Brain microvascular endothelial cell (primary cell): ENCODE measurements around the gene COL23A1.

ENCODE experiments used
- DNase-seq: peaks from one replicate; pipeline ENCODE4 v3.0.0-alpha.2; 2020
- H3K27ac ChIP-seq: fragments of 250-450 bp; sonication (Bioruptor Pico); 2 replicates; pipeline ENCODE4 v1.5.1; 2020; ENCODE audit warnings: mild to moderate bottlenecking, moderate library complexity
- H3K27me3 ChIP-seq: fragments of 250-450 bp; sonication (Bioruptor Pico); replicated peaks from 2 replicates; pipeline ENCODE4 v1.5.1; 2020; ENCODE audit warnings: mild to moderate bottlenecking
- H3K36me3 ChIP-seq: fragments of 250-450 bp; sonication (Bioruptor Pico); replicated peaks from 2 replicates; pipeline ENCODE4 v1.5.1; 2020; ENCODE audit warnings: mild to moderate bottlenecking
- H3K4me3 ChIP-seq: 2 replicates; pipeline ENCODE4 v1.5.1; 2011; ENCODE audit warnings: low read depth, mild to moderate bottlenecking, control low read depth, low read length, moderate library complexity
- in situ Hi-C: cut with HindIII; loops from 2 replicates; pipeline ENCODE4 v1.10.0; 2017; ENCODE audit warnings: low sequenced_read_pairs, low pct_ligation_motif_present
- TF ChIP-seq, protein P1 (sequence below): IDR thresholded peaks from 2 replicates; pipeline ENCODE4 v1.5.1; 2011; ENCODE audit warnings: low read depth, mild to moderate bottlenecking, moderate library complexity, low read length, control low read depth, inconsistent platforms; ENCODE audit errors: missing control alignments

The COL23A1 gene

DNA sequence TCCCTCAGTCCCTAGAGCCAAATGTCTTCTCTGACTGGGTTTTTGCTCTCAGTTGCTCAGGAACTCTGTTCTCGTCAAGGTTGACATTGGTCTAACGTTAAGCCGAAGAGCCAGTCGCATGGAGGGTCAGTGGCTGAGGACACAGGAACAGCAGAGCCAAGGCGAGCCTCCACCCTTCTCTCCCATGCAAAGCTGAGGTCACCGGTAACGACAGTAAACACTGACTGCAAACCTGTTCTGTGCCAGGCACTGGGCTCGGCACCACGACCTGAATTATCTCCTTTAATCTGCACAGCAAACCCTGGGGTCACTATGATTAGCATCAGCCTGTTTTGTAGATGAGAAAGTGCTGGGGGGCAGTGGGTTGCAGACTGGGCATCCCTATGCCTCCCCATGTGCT, 171.0 kb downstream of the COL23A1 start:
- Histone ChIP-seq H3K4me3 (no peak overlapping the region), H3K27me3 (no peaks in the 10 kb centered on the region), H3K27ac (no peak overlapping the region), H3K36me3 (no peaks in the 10 kb centered on the region)
- no peak for DNase-seq
- in situ Hi-C loops: no loop called here
- TF ChIP-seq, protein P1, sequence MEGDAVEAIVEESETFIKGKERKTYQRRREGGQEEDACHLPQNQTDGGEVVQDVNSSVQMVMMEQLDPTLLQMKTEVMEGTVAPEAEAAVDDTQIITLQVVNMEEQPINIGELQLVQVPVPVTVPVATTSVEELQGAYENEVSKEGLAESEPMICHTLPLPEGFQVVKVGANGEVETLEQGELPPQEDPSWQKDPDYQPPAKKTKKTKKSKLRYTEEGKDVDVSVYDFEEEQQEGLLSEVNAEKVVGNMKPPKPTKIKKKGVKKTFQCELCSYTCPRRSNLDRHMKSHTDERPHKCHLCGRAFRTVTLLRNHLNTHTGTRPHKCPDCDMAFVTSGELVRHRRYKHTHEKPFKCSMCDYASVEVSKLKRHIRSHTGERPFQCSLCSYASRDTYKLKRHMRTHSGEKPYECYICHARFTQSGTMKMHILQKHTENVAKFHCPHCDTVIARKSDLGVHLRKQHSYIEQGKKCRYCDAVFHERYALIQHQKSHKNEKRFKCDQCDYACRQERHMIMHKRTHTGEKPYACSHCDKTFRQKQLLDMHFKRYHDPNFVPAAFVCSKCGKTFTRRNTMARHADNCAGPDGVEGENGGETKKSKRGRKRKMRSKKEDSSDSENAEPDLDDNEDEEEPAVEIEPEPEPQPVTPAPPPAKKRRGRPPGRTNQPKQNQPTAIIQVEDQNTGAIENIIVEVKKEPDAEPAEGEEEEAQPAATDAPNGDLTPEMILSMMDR: no peak

DNA sequence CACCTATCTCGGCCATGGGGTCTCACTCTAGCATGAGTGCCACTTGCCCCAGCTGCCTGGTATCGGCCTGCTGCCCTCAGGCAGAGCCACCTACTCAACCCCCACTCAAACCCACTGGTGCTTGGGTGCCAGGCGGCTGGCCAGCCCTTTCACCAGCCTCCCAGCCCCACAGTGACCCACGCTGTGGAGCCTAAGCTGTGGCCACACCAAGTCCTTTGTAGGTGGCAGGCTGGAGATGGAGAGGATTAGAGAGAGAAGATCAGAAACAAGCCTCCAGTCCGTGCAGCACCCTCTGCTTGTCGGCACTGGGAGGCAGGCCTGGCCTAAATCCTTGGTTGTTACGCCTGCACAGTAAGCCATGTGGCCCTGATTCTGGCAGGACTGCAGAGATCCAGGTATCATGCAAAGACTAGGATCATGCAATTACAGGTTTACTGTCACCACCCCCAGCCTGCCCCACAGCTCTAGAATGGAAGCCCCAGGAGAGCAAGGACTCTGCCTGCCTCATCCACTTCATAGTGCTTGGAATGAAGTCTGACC, 171.7 kb downstream of the COL23A1 start:
- no peaks in the 10 kb centered on the region for H3K27me3 ChIP-seq
- H3K36me3 ChIP-seq: no peaks in the 10 kb centered on the region
- H3K4me3 ChIP-seq: no peak overlapping the region
- DNase-seq: no peak
- in situ Hi-C loops: no loop called here
- TF ChIP-seq, protein P1: no peak
- H3K27ac ChIP-seq: no peak overlapping the region

DNA sequence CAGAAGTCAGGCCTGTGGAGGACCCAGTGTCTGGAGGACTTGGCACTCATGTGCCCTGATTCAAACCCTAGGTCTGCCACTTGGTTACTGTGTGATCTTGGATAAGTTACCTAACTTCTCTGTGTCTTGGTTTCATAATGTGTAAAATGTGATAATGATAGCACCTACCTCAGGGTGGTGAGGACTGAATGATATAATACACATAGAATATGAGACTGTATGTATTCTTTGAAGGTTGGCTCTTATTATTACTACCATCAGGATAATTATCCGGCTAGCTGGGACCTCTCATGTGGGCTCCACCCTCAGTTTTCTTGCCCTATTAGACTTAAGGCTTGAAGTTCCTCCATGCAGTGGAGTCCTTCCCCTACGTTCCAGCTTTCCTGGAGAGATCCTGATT, 172.2 kb downstream of the COL23A1 start:
- Histone ChIP-seq H3K27me3 (no peaks in the 10 kb centered on the region), H3K4me3 (no peak overlapping the region), H3K36me3 (no peaks in the 10 kb centered on the region), H3K27ac (no peak overlapping the region)
- no peak for DNase-seq
- TF ChIP-seq, protein P1: no peak
- in situ Hi-C loops: no loop called here

DNA sequence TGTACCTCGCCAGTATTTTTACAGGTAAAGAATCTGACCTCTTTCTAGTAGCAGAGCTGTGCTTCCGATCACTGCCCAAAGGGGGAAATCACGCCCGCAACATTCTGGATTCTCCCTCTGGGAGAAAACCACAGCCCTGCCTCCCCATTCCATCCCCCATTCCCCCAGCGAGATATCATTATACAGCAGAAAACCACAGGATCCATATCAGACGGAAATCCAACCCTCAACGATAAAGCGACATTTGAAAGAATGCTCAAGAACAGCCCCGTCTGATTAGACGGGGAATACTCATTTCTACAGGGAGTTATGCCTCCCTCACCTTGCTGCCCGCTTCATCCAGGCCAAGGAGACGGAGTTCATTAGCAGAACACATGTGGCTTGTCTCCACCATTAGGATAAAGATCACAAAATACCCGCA, 172.8 kb downstream of the COL23A1 start:
- DNase-seq: no peak
- TF ChIP-seq, protein P1: no peak
- Histone ChIP-seq H3K36me3 (no peaks in the 10 kb centered on the region), H3K4me3 (no peak overlapping the region), H3K27ac (no peak overlapping the region), H3K27me3 (no peaks in the 10 kb centered on the region)
- in situ Hi-C loops: no loop called here

DNA sequence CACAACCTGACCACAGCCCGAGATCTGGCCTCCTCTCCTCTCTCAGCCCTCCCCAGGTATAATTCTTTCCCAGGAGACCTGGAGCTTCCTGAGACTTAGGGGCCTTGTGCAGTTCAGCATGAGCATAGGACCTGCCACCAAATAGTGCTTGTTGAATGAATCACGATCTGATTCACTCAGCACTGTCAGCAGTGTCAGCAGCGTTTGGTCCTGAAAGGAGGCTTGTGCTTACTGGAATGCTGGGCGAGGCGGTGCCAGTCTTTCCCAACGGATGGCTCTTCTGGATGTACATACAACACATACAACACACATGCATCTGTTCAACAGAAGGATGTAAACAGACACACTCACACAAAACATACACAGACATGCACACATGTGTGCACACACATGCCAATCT, 173.3 kb downstream of the COL23A1 start:
- Histone ChIP-seq H3K27me3 (no peaks in the 10 kb centered on the region), H3K36me3 (no peaks in the 10 kb centered on the region), H3K4me3 (no peak overlapping the region), H3K27ac (no peak overlapping the region)
- TF ChIP-seq, protein P1: no peak
- peak; percentile 27 for DNase-seq
- in situ Hi-C loops: no loop called here

DNA sequence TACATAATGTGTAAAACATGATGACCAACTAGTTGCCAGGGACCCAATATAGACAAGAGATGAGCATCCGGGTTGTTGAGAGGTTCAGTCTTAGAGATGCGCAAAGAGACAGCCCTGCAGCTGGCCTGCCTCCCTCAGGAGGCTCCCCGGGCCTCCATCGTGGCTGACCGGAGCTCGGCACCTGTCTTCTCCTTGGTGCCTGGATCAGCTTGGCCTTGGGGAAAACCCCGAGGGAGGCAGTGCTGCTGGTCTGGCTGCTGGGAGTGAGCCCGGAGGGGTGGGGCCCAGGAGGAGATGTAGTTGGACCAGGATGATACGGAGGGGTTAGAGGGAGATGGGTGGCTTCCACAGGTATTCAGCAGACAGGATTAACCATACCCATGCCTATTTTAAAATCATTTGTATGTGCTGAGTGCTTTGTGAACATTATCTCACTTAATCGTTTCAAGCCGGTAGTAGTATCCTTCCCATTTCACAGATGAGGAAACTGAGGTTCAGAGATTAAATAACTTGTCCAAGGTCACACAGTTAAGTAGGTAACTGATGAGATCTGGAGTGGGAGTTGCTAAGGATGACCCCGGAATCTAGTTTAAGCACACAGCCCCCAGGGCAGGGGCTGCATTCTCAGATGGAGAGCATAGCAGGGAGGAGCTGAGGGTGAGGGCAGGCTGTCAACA, 173.8 kb downstream of the COL23A1 start:
- H3K36me3 ChIP-seq: no peaks in the 10 kb centered on the region
- no peak for DNase-seq
- no peak overlapping the region for H3K4me3 ChIP-seq
- TF ChIP-seq, protein P1: no peak
- no peak overlapping the region for H3K27ac ChIP-seq
- in situ Hi-C loops: no loop called here
- H3K27me3 ChIP-seq: no peaks in the 10 kb centered on the region
